Raji (cell line): ENCODE measurements around the gene PUS7L.

Experiments
- POLR2A ChIP-seq: IDR thresholded peaks from 2 replicates; pipeline ENCODE4 v1.6.1; 2011; ENCODE audit warnings: low read depth, low read length, control low read depth; ENCODE audit not compliant: insufficient read depth

The PUS7L gene

DNA sequence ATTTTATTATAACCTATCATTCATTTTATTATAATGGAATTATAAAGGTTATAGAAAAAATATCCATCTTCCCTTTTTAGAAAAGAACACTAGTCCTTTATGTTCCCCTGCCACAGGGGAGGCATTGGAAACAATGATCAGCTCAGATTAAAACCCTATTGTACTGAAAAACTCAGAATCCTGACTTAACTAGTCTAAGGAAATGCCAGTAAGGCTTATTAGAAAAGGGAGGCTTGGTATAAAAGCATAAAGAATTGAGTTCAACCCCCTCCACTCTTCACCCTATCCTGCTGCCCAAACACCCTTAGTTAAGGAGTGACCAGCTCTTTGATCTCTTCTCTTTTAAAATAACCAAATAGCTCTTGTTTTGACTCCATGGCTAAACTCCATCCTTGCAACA is 36.0 kb downstream of the PUS7L start:
- TF ChIP-seq POLR2A: no peak

DNA sequence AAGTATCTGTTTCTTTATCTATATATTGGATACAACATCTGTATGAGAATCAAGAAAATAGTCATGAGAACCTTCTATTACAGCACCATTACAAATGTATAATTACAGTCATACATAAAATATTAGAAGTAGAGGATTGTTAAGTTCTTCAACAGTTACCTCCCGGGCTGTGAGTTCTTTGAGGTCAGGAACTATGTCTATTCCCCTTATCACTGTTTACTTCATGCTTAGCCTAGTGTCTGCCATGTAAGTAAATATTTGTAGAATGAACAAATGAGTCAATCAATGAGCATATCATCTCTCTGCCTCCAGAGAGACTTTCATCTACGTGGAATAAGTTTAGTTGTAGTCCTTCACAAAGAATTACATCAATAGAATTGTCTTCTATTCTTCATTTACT is 47.2 kb downstream of the PUS7L start:
- TF ChIP-seq POLR2A: no peak

DNA sequence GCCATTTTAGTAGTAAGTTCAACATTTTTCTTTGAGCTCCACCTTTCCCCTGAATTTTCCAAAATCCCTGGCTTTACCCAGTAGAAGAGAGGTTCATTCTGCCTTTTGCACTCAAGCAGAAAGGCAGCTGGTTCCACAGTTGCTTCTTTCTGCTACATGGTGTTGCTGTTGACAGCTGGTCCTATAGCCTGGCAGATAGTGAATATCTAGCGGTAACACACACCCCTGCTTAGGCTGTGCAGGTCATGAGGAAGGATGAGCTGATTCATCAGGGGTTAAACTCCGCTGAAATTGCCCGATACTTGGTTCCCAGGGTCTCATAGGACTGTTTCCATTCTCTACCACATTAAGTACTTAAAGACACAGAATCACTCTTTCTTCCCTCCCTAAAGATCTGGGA is 62.4 kb downstream of the PUS7L start:
- no peak for TF ChIP-seq POLR2A

DNA sequence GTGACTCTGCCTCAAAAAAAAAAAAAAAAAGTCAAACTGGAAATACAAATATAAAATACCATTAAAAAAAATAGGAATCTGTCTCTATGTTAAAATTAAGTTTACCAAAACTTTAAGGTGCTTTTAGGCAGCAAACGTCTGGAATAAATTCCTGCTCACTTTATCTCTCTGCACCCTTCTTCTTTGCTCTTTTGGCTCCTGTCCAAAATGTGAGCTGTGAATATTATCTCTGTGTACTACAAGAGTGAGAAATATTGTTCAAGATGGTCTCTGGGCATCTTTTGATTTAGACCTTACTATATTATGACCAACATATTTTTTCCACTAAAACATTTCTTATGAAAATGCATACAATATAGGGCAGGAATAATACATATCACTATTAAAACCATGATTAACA is 63.7 kb downstream of the PUS7L start:
- no peak for TF ChIP-seq POLR2A

- TF ChIP-seq POLR2A: no peak
Measured at GRCh38 chr12:43692064-43692463, 66.5 kb downstream of the PUS7L start.

DNA sequence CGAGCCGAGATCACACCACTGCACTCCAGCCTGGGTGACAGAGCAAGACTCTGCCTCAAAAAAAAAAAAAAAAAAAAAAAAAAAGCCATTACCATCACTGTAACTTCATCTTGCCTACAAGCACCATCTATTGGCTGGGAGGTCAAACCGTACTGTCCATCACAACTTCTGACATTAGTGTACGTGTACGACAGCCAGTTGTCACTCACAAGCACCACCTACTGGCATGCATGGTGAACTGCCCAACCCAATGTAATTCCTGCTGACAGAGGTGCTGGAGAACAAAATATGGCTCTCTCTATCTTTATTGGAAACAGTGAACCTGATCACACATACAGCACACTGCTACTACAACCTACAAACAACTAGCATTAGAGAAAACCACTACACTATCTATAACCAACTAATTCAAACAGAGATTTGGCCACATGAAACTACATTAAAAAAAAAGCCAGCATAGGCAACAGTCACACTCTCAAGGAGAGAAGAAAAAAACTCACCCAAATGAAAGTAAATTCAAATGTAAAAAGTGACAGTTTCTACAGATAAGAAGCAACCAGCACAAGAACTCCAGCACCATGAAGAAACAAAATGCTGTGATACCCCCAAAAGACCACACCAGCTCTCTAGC is 82.3 kb downstream of the PUS7L start:
- TF ChIP-seq POLR2A: no peak

GRCh38 chr12:43675048-43675904 is 83.3 kb downstream of the PUS7L start:
- no peak for TF ChIP-seq POLR2A

GRCh38 chr12:43669373-43669772 is 89.2 kb downstream of the PUS7L start:
- TF ChIP-seq POLR2A: no peak
